RWPE2 (cell line): ENCODE data around the gene RERG.

Experiments
- ATAC-seq: fragments of 200-7000 bp; cut with Tn5 transposase; 3 replicates; pipeline ENCODE4 v1.9.1; 2021; ENCODE audit warnings: low read depth
- DNase-seq: peaks from one replicate; pipeline ENCODE4 v3.0.0-alpha.2; 2020; ENCODE audit warnings: low spot score
- H3K27ac ChIP-seq: fragments of 450-650 bp; 2 replicates; pipeline ENCODE4 v1.5.1; 2017; ENCODE audit warnings: mild to moderate bottlenecking; ENCODE audit not compliant: poor library complexity, severe bottlenecking
- H3K27me3 ChIP-seq: fragments of 250-450 bp; sonication (Bioruptor Pico); 2 replicates; pipeline ENCODE4 v1.5.1; 2021; ENCODE audit warnings: mild to moderate bottlenecking, moderate library complexity; ENCODE audit not compliant: insufficient read depth, poor library complexity, severe bottlenecking
- H3K36me3 ChIP-seq: fragments of 250-450 bp; sonication (Bioruptor Pico); 2 replicates; pipeline ENCODE4 v1.5.1; 2020; ENCODE audit warnings: low read depth, mild to moderate bottlenecking, moderate library complexity
- H3K4me1 ChIP-seq: fragments of 250-450 bp; sonication (Bioruptor Pico); 2 replicates; pipeline ENCODE4 v1.5.1; 2021; ENCODE audit warnings: mild to moderate bottlenecking, moderate library complexity; ENCODE audit not compliant: insufficient read depth, poor library complexity, severe bottlenecking
- H3K4me3 ChIP-seq: fragments of 250-450 bp; sonication (Bioruptor Pico); 2 replicates; pipeline ENCODE4 v1.5.1; 2021; ENCODE audit warnings: mild to moderate bottlenecking, moderate library complexity; ENCODE audit not compliant: severe bottlenecking
- H3K9me3 ChIP-seq: fragments of 250-450 bp; sonication (Bioruptor Pico); 2 replicates; pipeline ENCODE4 v1.5.1; 2021; ENCODE audit warnings: mild to moderate bottlenecking, moderate library complexity; ENCODE audit not compliant: severe bottlenecking
- CTCF ChIP-seq: fragments of 450-650 bp; IDR thresholded peaks from one replicate; pipeline ENCODE4 v1.5.1; 2017; ENCODE audit warnings: mild to moderate bottlenecking, moderate library complexity; ENCODE audit not compliant: poor library complexity, severe bottlenecking

The RERG gene

GRCh38 chr12:15265875-15266274, 44.7 kb upstream of the RERG start:
- no peak overlapping the region for H3K27ac ChIP-seq
- no peaks in the 10 kb centered on the region for H3K27me3 ChIP-seq
- no peak for DNase-seq
- H3K4me3 ChIP-seq: no peak overlapping the region
- ATAC-seq: no peak
- TF ChIP-seq CTCF: no peak
- H3K4me1 ChIP-seq: no peaks in the 10 kb centered on the region
- H3K9me3 ChIP-seq: no peaks in the 10 kb centered on the region
- H3K36me3 ChIP-seq: no peaks in the 10 kb centered on the region

- DNase-seq: no peak
- peak; percentile 45; the same call in 1 of the 3 replicates for ATAC-seq
Measured at GRCh38 chr12:15256761-15257160, 35.5 kb upstream of the RERG start.

GRCh38 chr12:15253990-15254389, 32.8 kb upstream of the RERG start:
- H3K27me3 ChIP-seq: no peaks in the 10 kb centered on the region
- H3K27ac ChIP-seq: no peak overlapping the region
- no peak for ATAC-seq
- no peaks in the 10 kb centered on the region for H3K9me3 ChIP-seq
- no peak overlapping the region for H3K4me3 ChIP-seq
- no peak for DNase-seq
- no peaks in the 10 kb centered on the region for H3K4me1 ChIP-seq
- TF ChIP-seq CTCF: no peak
- no peaks in the 10 kb centered on the region for H3K36me3 ChIP-seq

More at GRCh38 chr12:15256761-15257160, 35.5 kb upstream of the RERG start:
- TF ChIP-seq CTCF: no peak
- H3K4me3 ChIP-seq: no peak overlapping the region
- H3K27ac ChIP-seq: no peak overlapping the region
- no peaks in the 10 kb centered on the region for H3K4me1 ChIP-seq
- H3K27me3 ChIP-seq: no peaks in the 10 kb centered on the region
- no peaks in the 10 kb centered on the region for H3K9me3 ChIP-seq
- no peaks in the 10 kb centered on the region for H3K36me3 ChIP-seq

GRCh38 chr12:15244926-15245325, 23.7 kb upstream of the RERG start:
- TF ChIP-seq CTCF: no peak

GRCh38 chr12:15244341-15244740, 23.1 kb upstream of the RERG start:
- DNase-seq: no peak
- TF ChIP-seq CTCF: no peak
- Histone ChIP-seq H3K27me3 (no peaks in the 10 kb centered on the region), H3K4me3 (no peak overlapping the region), H3K27ac (no peak overlapping the region), H3K36me3 (no peaks in the 10 kb centered on the region), H3K4me1 (no peaks in the 10 kb centered on the region), H3K9me3 (no peaks in the 10 kb centered on the region)
- no peak for ATAC-seq

More at GRCh38 chr12:15244926-15245325, 23.7 kb upstream of the RERG start:
- no peak overlapping the region for H3K4me3 ChIP-seq
- ATAC-seq (no peak), DNase-seq (no peak)
- H3K27me3 ChIP-seq: no peaks in the 10 kb centered on the region
- H3K4me1 ChIP-seq: no peaks in the 10 kb centered on the region
- no peak overlapping the region for H3K27ac ChIP-seq
- H3K36me3 ChIP-seq: no peaks in the 10 kb centered on the region
- H3K9me3 ChIP-seq: no peaks in the 10 kb centered on the region
